Measurements from ENCODE around the gene IL20. TPM values are rescaled to one million over a fixed set of nuclear protein-coding genes. Genes with fewer than 3 reads are reported as not detected.

The IL20 gene
- total RNA-seq, 1 donor from 2014 or later = not detected

GRCh38 chr1:206842854-206843253, 22.6 kb upstream of the IL20 start:
- Mint-ChIP-seq H3K4me1 (ENCODE audit: unreplicated experiment) (no peaks in the 10 kb centered on the region), H3K9me3 (no peaks in the 10 kb centered on the region), H3K36me3 (no peaks in the 10 kb centered on the region), H3K27ac (no peak overlapping the region), H3K27me3 (peaks cover 23% of the 10 kb centered on the region), H3K4me3 (no peak overlapping the region)
- DNase-seq (ENCODE audit: extremely low spot score, unreplicated experiment) = no peak
- no peak for TF ChIP-seq CTCF (conservative IDR thresholded peaks at IDR 0.05)

- Mint-ChIP-seq H3K4me3 (no peak overlapping the region), H3K27ac (no peak overlapping the region), H3K4me1 (ENCODE audit: unreplicated experiment) (no peaks in the 10 kb centered on the region), H3K9me3 (no peaks in the 10 kb centered on the region), H3K27me3 (peaks cover 15% of the 10 kb centered on the region), H3K36me3 (no peaks in the 10 kb centered on the region)
- DNase-seq (ENCODE audit: extremely low spot score, unreplicated experiment) = no peak
- TF ChIP-seq CTCF (conservative IDR thresholded peaks at IDR 0.05) = no peak
Measured at GRCh38 chr1:206843626-206844025, 21.8 kb upstream of the IL20 start.

GRCh38 chr1:206846487-206846886, 18.9 kb upstream of the IL20 start:
- Mint-ChIP-seq H3K36me3 (no peaks in the 10 kb centered on the region), H3K9me3 (peaks cover 3% of the 10 kb centered on the region), H3K4me3 (no peak overlapping the region), H3K27ac (no peak overlapping the region), H3K27me3 (peaks cover 25% of the 10 kb centered on the region), H3K4me1 (ENCODE audit: unreplicated experiment) (no peaks in the 10 kb centered on the region)
- TF ChIP-seq CTCF (conservative IDR thresholded peaks at IDR 0.05) = no peak
- DNase-seq (ENCODE audit: extremely low spot score, unreplicated experiment) = no peak

- no peak for TF ChIP-seq CTCF (conservative IDR thresholded peaks at IDR 0.05)
- H3K27ac Mint-ChIP-seq = no peak overlapping the region
- no peak for DNase-seq (ENCODE audit: extremely low spot score, unreplicated experiment)
Measured at GRCh38 chr1:206847337-206847834, 18.0 kb upstream of the IL20 start.

GRCh38 chr1:206847946-206848345, 17.5 kb upstream of the IL20 start:
- DNase-seq (ENCODE audit: extremely low spot score, unreplicated experiment) = no peak
- no peak for TF ChIP-seq CTCF (conservative IDR thresholded peaks at IDR 0.05)
- Mint-ChIP-seq H3K4me1 (ENCODE audit: unreplicated experiment) (no peaks in the 10 kb centered on the region), H3K36me3 (no peaks in the 10 kb centered on the region), H3K27me3 (peaks cover 32% of the 10 kb centered on the region), H3K27ac (no peak overlapping the region), H3K4me3 (no peak overlapping the region), H3K9me3 (peaks cover 10% of the 10 kb centered on the region)

More at GRCh38 chr1:206847337-206847834, 18.0 kb upstream of the IL20 start:
- Mint-ChIP-seq H3K4me1 (ENCODE audit: unreplicated experiment) (no peaks in the 10 kb centered on the region), H3K27me3 (peaks cover 31% of the 10 kb centered on the region), H3K4me3 (no peak overlapping the region), H3K9me3 (peaks cover 10% of the 10 kb centered on the region), H3K36me3 (no peaks in the 10 kb centered on the region)

GRCh38 chr1:206850401-206850800, 15.0 kb upstream of the IL20 start:
- Mint-ChIP-seq H3K4me1 (ENCODE audit: unreplicated experiment) (no peaks in the 10 kb centered on the region), H3K9me3 (peaks cover 15% of the 10 kb centered on the region), H3K27me3 (peaks cover 35% of the 10 kb centered on the region), H3K36me3 (no peaks in the 10 kb centered on the region), H3K27ac (no peak overlapping the region), H3K4me3 (no peak overlapping the region)
- TF ChIP-seq CTCF (conservative IDR thresholded peaks at IDR 0.05) = no peak
- no peak for DNase-seq (ENCODE audit: extremely low spot score, unreplicated experiment)
